GM12878 (cell line): Measurements from ENCODE around the gene SCG3. TPM values are rescaled to one million over a fixed set of nuclear protein-coding genes. Genes with fewer than 3 reads are reported as not detected.
A peak's percentile ranks its signal among the peaks of the same experiment; 100 is the strongest.

Experiments used
- ATAC-seq: fragments of 200-7000 bp; cut with Tn5 transposase; 3 replicates; pipeline ENCODE4 v1.9.1; 2020; ENCODE audit warnings: mild to moderate bottlenecking, moderate library complexity
- BruUV-seq: library from RNA; stranded (reverse); fragments of 400-500 nt; replicated peaks from 2 replicates; lab custom pipeline; 2021; lab: Mats Ljungman, UMichigan
- CTCF ChIA-PET: fragments of 300-600 bp; sonication (Branson Sonifier 250); formaldehyde crosslinking; extraction: SDS; loops from one replicate; lab custom pipeline; 2021; ENCODE audit warnings: inconsistent platforms; lab: Yijun Ruan, JAX
- POLR2A ChIA-PET: fragments of 350-600 bp; formaldehyde crosslinking; extraction: SDS; loops from one replicate; lab custom pipeline; 2021; ENCODE audit warnings: inconsistent platforms; lab: Charles Lee
- RAD21 ChIA-PET: fragments of 300-600 bp; sonication (Branson Sonifier 250); formaldehyde crosslinking; loops from one replicate; lab custom pipeline; 2023; ENCODE audit warnings: antibody characterized with exemption; ENCODE audit not compliant: unreplicated experiment; lab: Charles Lee
- SMC1A ChIA-PET: fragments of 300-600 bp; sonication (Branson Sonifier 250); formaldehyde crosslinking; loops from one replicate; lab custom pipeline; 2023; ENCODE audit not compliant: unreplicated experiment, uncharacterized antibody; lab: Charles Lee
- DNase-seq: peaks from one replicate; pipeline ENCODE4 v3.0.0-alpha.2; 2011; ENCODE audit warnings: low read depth, low spot score
- FAIRE-seq: peaks from 3 replicates; lab custom pipeline; 2011; peaks lifted over from hg19 to GRCh38; lab: Jason Lieb, UNC
- H2AFZ ChIP-seq: 2 replicates; pipeline ENCODE4 v1.6.0; 2011; ENCODE audit warnings: low read depth, low read length, control low read depth; ENCODE audit not compliant: control insufficient read depth
- H3K27ac ChIP-seq: 2 replicates; pipeline ENCODE4 v1.5.1; 2011; ENCODE audit warnings: control low read depth; ENCODE audit not compliant: control insufficient read depth, insufficient read depth
- H3K27me3 ChIP-seq, 2 experiments: replicated peaks in 1 of 2; 2 replicates each; pipeline versions ENCODE4 v1.6.0 to v1.6.1; 2011; ENCODE audit warnings: low read length in 1 of 2; ENCODE audit not compliant: control insufficient read depth in 2 of 2, insufficient read depth in 2 of 2
- H3K36me3 ChIP-seq, 2 experiments: 2 replicates each; pipeline ENCODE4 v1.5.1; 2011; ENCODE audit warnings: low read length in 1 of 2; ENCODE audit not compliant: control insufficient read depth in 2 of 2, insufficient read depth in 2 of 2
- H3K4me1 ChIP-seq: 2 replicates; pipeline ENCODE4 v1.6.1; 2011; ENCODE audit warnings: mild to moderate bottlenecking, low read length, moderate library complexity, mixed read lengths; ENCODE audit not compliant: control insufficient read depth, insufficient read depth
- H3K4me2 ChIP-seq: 2 replicates; pipeline ENCODE4 v1.6.0; 2011; ENCODE audit warnings: control low read depth; ENCODE audit not compliant: control insufficient read depth, insufficient read depth
- H3K4me3 ChIP-seq: fragments of 200-600 bp; sonication (generic); 2 replicates; pipeline ENCODE4 v1.5.1; 2016
- H3K79me2 ChIP-seq: 2 replicates; pipeline ENCODE4 v1.6.0; 2011; ENCODE audit warnings: low read length; ENCODE audit not compliant: control insufficient read depth, insufficient read depth
- H3K9ac ChIP-seq: 2 replicates; pipeline ENCODE4 v1.8.0; 2011; ENCODE audit warnings: low read length, control low read depth, mixed read lengths; ENCODE audit not compliant: control insufficient read depth, insufficient read depth
- H3K9me3 ChIP-seq: replicated peaks from 3 replicates; pipeline ENCODE4 v1.5.1; 2011; ENCODE audit warnings: mild to moderate bottlenecking, low read length; ENCODE audit not compliant: control insufficient read depth, insufficient read depth
- H4K20me1 ChIP-seq: 2 replicates; pipeline ENCODE4 v1.6.0; 2011; ENCODE audit not compliant: control insufficient read depth, insufficient read depth
- ATF2 ChIP-seq: IDR thresholded peaks from 2 replicates; pipeline ENCODE4 v1.6.1; 2012; ENCODE audit warnings: low read length, inconsistent platforms
- ATF7 ChIP-seq: fragments of 450-650 bp; IDR thresholded peaks from 2 replicates; pipeline ENCODE4 v1.6.1; 2016; ENCODE audit warnings: low read depth, mild to moderate bottlenecking
- CBX3 ChIP-seq: fragments of 200-600 bp; sonication (generic); IDR thresholded peaks from 2 replicates; pipeline ENCODE4 v1.6.1; 2016; ENCODE audit warnings: low read depth, borderline replicate concordance
- CTCF ChIP-seq, 3 experiments: IDR thresholded peaks in 2 of 3; conservative IDR thresholded peaks in 1 of 3; 2 replicates each; pipeline ENCODE4 v1.5.1; 2011; ENCODE audit warnings: low read depth in 3 of 3, low read length in 3 of 3, mild to moderate bottlenecking in 3 of 3, control low read depth in 2 of 3, moderate library complexity in 2 of 3, inconsistent platforms in 1 of 3, mixed read lengths in 1 of 3; ENCODE audit not compliant: control insufficient read depth in 2 of 3, insufficient read depth in 1 of 3; ENCODE audit errors: extremely low read depth in 1 of 3
- GATAD2B ChIP-seq: fragments of 450-650 bp; conservative IDR thresholded peaks from 2 replicates; pipeline ENCODE4 v1.6.1; 2017; ENCODE audit warnings: low read depth, mild to moderate bottlenecking, moderate library complexity
- RUNX3 ChIP-seq: IDR thresholded peaks from 2 replicates; pipeline ENCODE4 v1.6.1; 2012; ENCODE audit warnings: low read length, inconsistent platforms
- SKIL ChIP-seq: fragments of 450-650 bp; IDR thresholded peaks from 2 replicates; pipeline ENCODE4 v1.6.1; 2017; ENCODE audit warnings: mild to moderate bottlenecking, low read depth, inconsistent platforms; ENCODE audit not compliant: poor library complexity, severe bottlenecking
- SMAD1 ChIP-seq: fragments of 450-650 bp; IDR thresholded peaks from 2 replicates; pipeline ENCODE4 v1.6.1; 2018; ENCODE audit warnings: mild to moderate bottlenecking, low read depth; ENCODE audit not compliant: partially characterized antibody
- WGBS: methylation state at CpG from one replicate; pipeline ENCODE4 v1.1.6; 2016; ENCODE audit warnings: low lambda C conversion rate; ENCODE audit not compliant: insufficient replicate concordance, insufficient coverage; ENCODE audit errors: missing lambda C conversion rate; 5-methylcytosine and 5-hydroxymethylcytosine counted together
- in situ Hi-C: fragments of 300-500 bp; cut with MboI; formaldehyde crosslinking; loops from 9 replicates; pipeline ENCODE4 v1.14.3; 2018; ENCODE audit warnings: mixed read lengths
- intact Hi-C: fragments of 100-400 bp; cut with micrococcal nuclease; formaldehyde crosslinking; loops from one replicate; pipeline ENCODE4 v1.14.2; 2022; ENCODE audit not compliant: unreplicated experiment
- polyA plus RNA-seq, 11 experiments: library from polyadenylated mRNA; depleted of rRNA in 4 of 11; unstranded in 6 of 11; stranded (reverse) in 5 of 11; fragments of >200 nt; fragmentation: Nextera tagmentation in 4 of 11; fragmentation: Illumina TruSeq in 1 of 11; extraction: Ambion mirVana in 4 of 11; extraction: Trizol in 1 of 11; gene quantifications; 1 replicate in 1 of 11; 2 replicates in 10 of 11; pipeline versions ENCODE4 v1.2.1 to v1.2.3, GENCODE V29; 2011 to 2016; ENCODE audit warnings: inconsistent platforms in 2 of 11, missing spikeins in 2 of 11, low read depth in 1 of 11
- total RNA-seq, 4 experiments: library from RNA; depleted of rRNA in 3 of 4; stranded (reverse); fragments of >200 nt in 3 of 4; fragmentation: Illumina TruSeq in 1 of 4; extraction: Trizol in 1 of 4; gene quantifications; 2 replicates each; pipeline versions ENCODE4 v1.2.1 to v1.2.3, GENCODE V29; 2013 to 2021

Gene SCG3
- total and polyA plus RNA-seq, 10 of the 15 experiments (the other 5 are each of a cell fraction or from before 2014, with no cell fraction given) = 0.03 to 0.15 (median 0.04) TPM; not detected in 7

- TF ChIP-seq CBX3 (no peak), ATF2 (no peak), GATAD2B (no peak), SMAD1 (no peak), ATF7 (no peak)
Observed at GRCh38 chr15:51758645-51759044, 77.3 kb downstream of the SCG3 start (continued).

GRCh38 chr15:51759557-51760070, 78.3 kb downstream of the SCG3 start:
- Histone ChIP-seq H4K20me1 (no peaks in the 10 kb centered on the region), H3K9ac (no peak overlapping the region), H3K9me3 (no peaks in the 10 kb centered on the region), H3K36me3 (no peaks in the 10 kb centered on the region), H3K79me2 (no peaks in the 10 kb centered on the region), H3K4me2 (no peak overlapping the region), H3K4me3 (no peak overlapping the region), H3K4me1 (no peaks in the 10 kb centered on the region), H2AFZ (no peak overlapping the region), H3K27me3 (no peaks in the 10 kb centered on the region), H3K27ac (no peak overlapping the region)
- no peak for DNase-seq
- CTCF ChIA-PET = interaction anchor here (0.8 to 3.8 kb wide), 4 partner anchors 17 to 223 kb away, joined by 3 to 21 read pairs (median 4); no protein-coding TSS in a partner anchor
- ATAC-seq = peak; percentile 74
- no peak for FAIRE-seq
- in situ Hi-C loops (no loop called here), intact Hi-C loops (no loop called here)
- WGBS = 80% methylated on average over 3 of the region's 3 CpGs
- POLR2A ChIA-PET = no interaction called here
- RAD21 ChIA-PET = no interaction called here
- SMC1A ChIA-PET = interaction anchor here (0.6 to 1.3 kb wide), 3 partner anchors 15 to 109 kb away, joined by 3 to 5 read pairs (median 4); no protein-coding TSS in a partner anchor
- BruUV-seq = no TSS peak
- TF ChIP-seq CTCF (IDR thresholded peaks at IDR 0.05 in 2 of 3, conservative IDR thresholded peaks at IDR 0.05 in 1 of 3; ENCODE audit: control insufficient read depth in 2 of 3, extremely low read depth in 1 of 3, insufficient read depth in 1 of 3, low read depth in 3 of 3, low read length in 3 of 3) (peak; percentile 24 to 52 (median 41); a peak in 4 of 6 replicates), RUNX3 (no peak), SKIL (no peak)
- TF ChIP-seq, all 136 proteins: peak for 1
